Colonic mucosa (tissue), 4 donors: ENCODE measurements around the gene CCDC186. TPM values are rescaled to one million over a fixed set of nuclear protein-coding genes. Genes with fewer than 3 reads are reported as not detected.

ENCODE experiments used
- DNase-seq: peaks from one replicate; pipeline ENCODE4 v3.0.0-alpha.2; 2020
- H3K27ac ChIP-seq: fragments of 200-600 bp; one replicate; pipeline ENCODE4 v1.8.0; 2021
- H3K27me3 ChIP-seq: fragments of 200-600 bp; one replicate; pipeline ENCODE4 v1.8.0; 2021
- H3K36me3 ChIP-seq: fragments of 200-600 bp; one replicate; pipeline ENCODE4 v1.8.0; 2021
- H3K4me1 ChIP-seq: fragments of 200-600 bp; one replicate; pipeline ENCODE4 v1.8.0; 2021; ENCODE audit warnings: mild to moderate bottlenecking
- H3K4me3 ChIP-seq: fragments of 200-600 bp; one replicate; pipeline ENCODE4 v1.8.0; 2021
- H3K9ac ChIP-seq, 2 donors: one replicate each; pipeline ENCODE4 v1.7.0; 2013; ENCODE audit warnings: control low read depth in 2 of 2, low read depth in 2 of 2, low read length in 2 of 2
- H3K9me3 ChIP-seq: fragments of 200-600 bp; one replicate; pipeline ENCODE4 v1.8.0; 2021
- intact Hi-C: fragments of 100-400 bp; cut with DNase I; formaldehyde crosslinking; loops from one replicate; pipeline ENCODE4 v1.14.1; 2022
- total RNA-seq, 2 donors: library from RNA; stranded (reverse); fragmentation: NEBNext Ultra II Directional in 1 of 2; extraction: Animal tissue kit (Norgen Biotek cat#: 25700) in 1 of 2; gene quantifications; one replicate each; pipeline ENCODE4 v1.2.1, GENCODE V29; 2021
- TF ChIP-seq, protein P1 (sequence below): fragments of 200-600 bp; IDR thresholded peaks from one replicate; pipeline ENCODE4 v1.8.0; 2022; ENCODE audit warnings: antibody characterized with exemption, mild to moderate bottlenecking
- donor health status: healthy.
- donor health status: DM: no; HTN: no; CAD: no.
- donor health status: DM: no; HTN: no; CAD: no.

Gene CCDC186
- 10 to 100 TPM; 31.2 to 53.1 TPM for total RNA-seq

DNA sequence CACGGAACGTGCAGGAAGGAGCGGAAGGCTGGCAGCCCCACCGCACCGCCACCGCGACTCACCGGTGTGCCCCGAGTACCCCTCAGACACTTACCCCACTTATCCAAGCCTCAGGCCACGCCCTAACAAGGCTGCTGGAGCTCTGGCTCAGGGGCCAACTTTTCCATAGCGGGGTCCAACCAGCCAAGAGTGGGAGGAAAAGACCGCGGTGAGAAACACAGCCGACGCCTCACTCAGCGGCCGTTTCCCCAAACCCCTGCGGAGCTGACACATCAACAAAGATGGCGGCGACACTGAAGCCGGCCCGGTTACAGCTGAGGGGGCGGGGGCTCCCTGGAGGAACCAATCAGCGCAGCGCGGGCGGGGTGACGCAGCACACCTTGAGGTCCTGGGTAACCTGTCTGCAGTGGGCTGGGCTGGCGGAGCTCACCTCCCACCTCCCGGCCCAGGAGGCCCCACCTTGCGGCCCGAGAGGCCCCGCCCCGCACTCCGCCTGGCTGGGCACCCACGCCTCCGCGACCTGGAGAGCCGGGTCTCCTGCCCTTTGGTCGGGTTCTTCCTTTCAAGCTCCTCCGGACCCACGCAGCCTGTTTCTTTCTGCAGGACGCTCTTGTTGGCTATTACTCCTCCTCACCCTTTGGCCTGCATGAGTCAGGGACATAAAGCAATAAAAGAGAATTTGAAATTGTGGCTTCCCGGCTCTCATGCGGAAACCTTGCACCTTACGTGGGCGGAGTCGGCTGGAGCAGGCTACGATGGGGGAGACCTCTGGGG is at the start of gene CCDC186:
Gene CCDC186, minus strand, starts transcription at position 283 of the 774 bp plus-strand sequence. CDS start 10,935 bp downstream, outside the sequence.
- TF ChIP-seq, protein P1, sequence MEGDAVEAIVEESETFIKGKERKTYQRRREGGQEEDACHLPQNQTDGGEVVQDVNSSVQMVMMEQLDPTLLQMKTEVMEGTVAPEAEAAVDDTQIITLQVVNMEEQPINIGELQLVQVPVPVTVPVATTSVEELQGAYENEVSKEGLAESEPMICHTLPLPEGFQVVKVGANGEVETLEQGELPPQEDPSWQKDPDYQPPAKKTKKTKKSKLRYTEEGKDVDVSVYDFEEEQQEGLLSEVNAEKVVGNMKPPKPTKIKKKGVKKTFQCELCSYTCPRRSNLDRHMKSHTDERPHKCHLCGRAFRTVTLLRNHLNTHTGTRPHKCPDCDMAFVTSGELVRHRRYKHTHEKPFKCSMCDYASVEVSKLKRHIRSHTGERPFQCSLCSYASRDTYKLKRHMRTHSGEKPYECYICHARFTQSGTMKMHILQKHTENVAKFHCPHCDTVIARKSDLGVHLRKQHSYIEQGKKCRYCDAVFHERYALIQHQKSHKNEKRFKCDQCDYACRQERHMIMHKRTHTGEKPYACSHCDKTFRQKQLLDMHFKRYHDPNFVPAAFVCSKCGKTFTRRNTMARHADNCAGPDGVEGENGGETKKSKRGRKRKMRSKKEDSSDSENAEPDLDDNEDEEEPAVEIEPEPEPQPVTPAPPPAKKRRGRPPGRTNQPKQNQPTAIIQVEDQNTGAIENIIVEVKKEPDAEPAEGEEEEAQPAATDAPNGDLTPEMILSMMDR = no peak
- intact Hi-C loops = no loop called here

DNA sequence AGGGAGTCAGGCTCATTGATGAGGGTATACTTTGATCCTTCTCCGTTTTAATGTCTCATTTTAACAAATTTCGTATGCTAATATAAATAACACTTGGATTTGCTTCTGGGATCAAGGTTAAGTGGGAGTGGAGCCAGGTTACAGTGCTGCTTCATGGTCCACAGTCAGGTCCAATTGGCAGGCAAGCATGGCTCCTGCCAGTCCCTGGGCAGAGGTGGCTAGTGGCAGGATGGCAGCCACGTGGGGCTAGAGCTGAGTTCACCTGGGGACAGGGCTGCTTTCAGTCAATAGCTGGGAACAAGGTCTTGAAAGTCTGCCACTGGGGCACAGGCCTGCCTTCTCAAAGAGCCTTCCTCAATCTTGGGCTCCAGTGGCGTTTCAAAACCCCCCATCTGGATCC is 49.1 kb upstream of the CCDC186 start:
- Histone ChIP-seq H3K4me3 (no peak overlapping the region), H3K27me3 (no peaks in the 10 kb centered on the region), H3K36me3 (no peaks in the 10 kb centered on the region), H3K27ac (no peak overlapping the region), H3K9me3 (no peaks in the 10 kb centered on the region), H3K4me1 (no peaks in the 10 kb centered on the region), H3K9ac (no peak overlapping the region)
- intact Hi-C loops = no loop called here
- no peak for DNase-seq
- TF ChIP-seq, protein P1 = no peak

More for the DNA sequence above, at the start of gene CCDC186:
- H3K27ac ChIP-seq = peak within 1 kb of the TSS; percentile 91
- no peaks in the 10 kb centered on the region for H3K27me3 ChIP-seq
- no peaks in the 10 kb centered on the region for H3K9me3 ChIP-seq
- peak within 1 kb of the TSS; percentile 93 to 98 for H3K9ac ChIP-seq
- no peaks in the 10 kb centered on the region for H3K4me1 ChIP-seq
- DNase-seq = peak; percentile 98
- no peaks in the 10 kb centered on the region for H3K36me3 ChIP-seq
- peak within 1 kb of the TSS; percentile 70 for H3K4me3 ChIP-seq

DNA sequence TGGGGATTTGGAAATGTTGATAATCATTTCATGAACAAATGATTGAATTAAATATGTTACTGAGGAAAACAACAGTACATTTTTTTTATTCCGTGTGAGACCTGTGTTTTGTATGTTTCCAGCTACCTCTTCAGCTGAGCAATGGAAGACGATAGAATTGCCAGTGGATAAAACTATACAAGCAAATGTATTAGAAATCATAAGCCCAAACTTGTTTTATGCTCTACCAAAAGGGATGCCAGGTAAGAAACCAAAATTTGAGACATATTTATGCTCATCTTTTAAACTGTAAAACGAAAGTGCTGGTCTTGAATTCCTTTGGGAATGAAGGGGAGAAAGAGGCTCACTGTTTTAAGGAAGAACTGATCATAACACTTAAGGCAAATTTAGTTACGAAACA is 47.2 kb upstream of the CCDC186 start:
- TF ChIP-seq, protein P1 = no peak

DNA sequence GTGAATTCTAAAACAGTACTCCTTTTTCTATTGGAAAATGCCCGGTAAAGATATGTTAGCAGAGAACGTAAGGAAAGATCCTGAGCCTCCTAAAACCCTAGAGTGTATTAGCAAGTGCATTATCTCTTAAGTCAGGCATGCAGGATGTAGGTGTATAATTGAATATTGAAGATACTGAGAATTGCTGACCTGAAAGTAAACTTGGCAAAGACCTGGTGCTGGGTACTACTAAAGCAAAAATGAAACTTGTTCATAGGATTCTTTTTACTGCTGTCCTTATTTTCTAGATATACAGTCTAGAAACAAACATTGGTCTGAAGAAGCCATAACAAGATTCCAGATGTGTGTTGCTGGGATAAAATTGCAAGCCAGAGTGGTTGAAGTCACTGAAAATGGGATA is 46.3 kb upstream of the CCDC186 start:
- Histone ChIP-seq H3K9me3 (no peaks in the 10 kb centered on the region), H3K36me3 (no peaks in the 10 kb centered on the region), H3K9ac (no peak overlapping the region), H3K4me1 (no peaks in the 10 kb centered on the region), H3K27ac (no peak overlapping the region), H3K27me3 (no peaks in the 10 kb centered on the region), H3K4me3 (no peak overlapping the region)
- DNase-seq = no peak
- TF ChIP-seq, protein P1 = no peak
- intact Hi-C loops = no loop called here

More for the DNA sequence above, 47.2 kb upstream of the CCDC186 start:
- Histone ChIP-seq H3K27me3 (no peaks in the 10 kb centered on the region), H3K9me3 (no peaks in the 10 kb centered on the region), H3K9ac (no peak overlapping the region), H3K4me3 (no peak overlapping the region), H3K36me3 (no peaks in the 10 kb centered on the region), H3K27ac (no peak overlapping the region), H3K4me1 (no peaks in the 10 kb centered on the region)
- no peak for DNase-seq
- intact Hi-C loops = no loop called here

DNA sequence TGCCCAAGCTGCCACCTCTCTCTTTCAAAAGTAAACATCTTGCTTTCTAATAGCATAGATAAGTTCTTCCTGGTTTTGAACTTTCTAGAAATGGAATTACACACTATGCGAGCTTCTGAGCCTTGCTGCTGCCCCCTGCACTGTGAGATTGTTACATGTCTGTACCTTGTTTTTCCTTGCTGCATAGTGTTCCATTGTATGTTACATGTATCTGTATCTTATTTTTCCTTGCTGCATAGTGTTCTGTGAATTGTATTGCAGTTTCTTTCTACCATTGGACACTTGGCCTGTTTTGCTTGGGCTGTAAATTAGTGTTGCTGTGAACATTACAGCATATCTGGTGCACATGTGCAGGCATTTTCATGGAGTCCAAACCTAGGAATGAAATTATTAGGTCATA is 41.0 kb upstream of the CCDC186 start:
- no peaks in the 10 kb centered on the region for H3K27me3 ChIP-seq
- TF ChIP-seq, protein P1 = no peak
- no peaks in the 10 kb centered on the region for H3K36me3 ChIP-seq
- H3K4me1 ChIP-seq = no peaks in the 10 kb centered on the region
- no peak overlapping the region for H3K27ac ChIP-seq
- no peak overlapping the region for H3K4me3 ChIP-seq
- no peak for DNase-seq
- H3K9me3 ChIP-seq = no peaks in the 10 kb centered on the region
- intact Hi-C loops = no loop called here
- no peak overlapping the region for H3K9ac ChIP-seq
